Left lung (tissue), 10 donors: ENCODE data around the gene LDLRAD1. TPM values are rescaled to one million over a fixed set of nuclear protein-coding genes. Genes with fewer than 3 reads are reported as not detected.

Experiments
- ATAC-seq: fragments of 200-7000 bp; cut with Tn5 transposase; one replicate; pipeline ENCODE4 v1.9.1; 2020; ENCODE audit warnings: moderate library complexity
- DNase-seq, 4 donors: peaks; one replicate each; pipeline ENCODE4 v3.0.0-alpha.2; 2013 to 2020
- H3K27ac ChIP-seq, 2 donors: fragments of 200-600 bp; sonication (generic) in 1 of 2; one replicate each; pipeline versions ENCODE4 v1.5.0 to v1.8.0; 2020 to 2021
- H3K27me3 ChIP-seq, 2 donors: fragments of 200-600 bp; sonication (generic) in 1 of 2; one replicate each; pipeline versions ENCODE4 v1.5.0 to v1.8.0; 2020 to 2021
- H3K36me3 ChIP-seq, 2 donors: fragments of 200-600 bp; sonication (generic) in 1 of 2; one replicate each; pipeline versions ENCODE4 v1.5.0 to v1.8.0; 2020 to 2021
- H3K4me1 ChIP-seq, 2 donors: fragments of 200-600 bp; one replicate each; pipeline ENCODE4 v1.8.0; 2021
- H3K4me3 ChIP-seq, 2 donors: fragments of 200-600 bp; sonication (generic) in 1 of 2; one replicate each; pipeline versions ENCODE4 v1.5.0 to v1.8.0; 2020 to 2021; ENCODE audit warnings: mild to moderate bottlenecking in 1 of 2
- H3K9me3 ChIP-seq, 2 donors: fragments of 200-600 bp; sonication (generic) in 1 of 2; one replicate each; pipeline versions ENCODE4 v1.5.0 to v1.8.0; 2020 to 2021
- CTCF ChIP-seq, 2 donors: fragments of 200-600 bp; sonication (generic) in 1 of 2; IDR thresholded peaks; one replicate each; pipeline versions ENCODE4 v1.5.0 to v1.8.0; 2021; ENCODE audit warnings: antibody characterized with exemption in 2 of 2
- intact Hi-C, 2 donors: fragments of 100-400 bp; cut with DNase I; formaldehyde crosslinking; loops; one replicate each; pipeline versions ENCODE4 v1.11.2 to v1.14.2; 2022
- polyA plus RNA-seq, 6 donors: library from polyadenylated mRNA; unstranded; fragments of 120-200 nt; gene quantifications; one replicate each; pipeline ENCODE4 v1.2.1, GENCODE V29; 2013; ENCODE audit not compliant: insufficient read length in 6 of 6
- total RNA-seq, 2 donors: library from RNA; stranded (reverse); fragmentation: NEBNext Ultra II Directional; extraction: Animal tissue kit (Norgen Biotek cat#: 25700); gene quantifications; one replicate each; pipeline ENCODE4 v1.2.1, GENCODE V29; 2021
- donor health status: DM: no; HTN: yes; CAD: no.
- donor health status: DM: no; HTN: no; CAD: no.

Gene LDLRAD1
- total and polyA plus RNA-seq, 8 donors = 0.68 to 6.9 (median 3.9) TPM; not detected in 1

GRCh38 chr1:53967409-53968124 is 50.4 kb downstream of the LDLRAD1 start:
- no peak for ATAC-seq
- Histone ChIP-seq H3K4me3 (no peak overlapping the region), H3K4me1 (no peaks in the 10 kb centered on the region), H3K27ac (no peak overlapping the region), H3K9me3 (no peaks in the 10 kb centered on the region), H3K27me3 (no peaks in the 10 kb centered on the region), H3K36me3 (peaks cover 0 to 83% of the 10 kb centered on the region in 2 donors)
- no peak for DNase-seq
- no peak for TF ChIP-seq CTCF (IDR thresholded peaks at IDR 0.05)
- intact Hi-C loops = no loop called here

- peaks cover 0 to 91% of the 10 kb centered on the region in 2 donors for H3K36me3 ChIP-seq
- H3K9me3 ChIP-seq = no peaks in the 10 kb centered on the region
- no peak for TF ChIP-seq CTCF (IDR thresholded peaks at IDR 0.05)
- H3K27me3 ChIP-seq = no peaks in the 10 kb centered on the region
- H3K27ac ChIP-seq = no peak overlapping the region
- no peak for DNase-seq
- ATAC-seq = no peak
- no peak overlapping the region for H3K4me3 ChIP-seq
- no peaks in the 10 kb centered on the region for H3K4me1 ChIP-seq
- intact Hi-C loops = no loop called here
These were observed 51.2 kb downstream of the LDLRAD1 start for GRCh38 chr1:53966794-53967193.

- DNase-seq (no peak), ATAC-seq (no peak)
- Histone ChIP-seq H3K36me3 (peaks cover 0 to 84% of the 10 kb centered on the region in 2 donors), H3K27ac (no peak overlapping the region), H3K4me3 (no peak overlapping the region), H3K27me3 (no peaks in the 10 kb centered on the region), H3K4me1 (no peaks in the 10 kb centered on the region), H3K9me3 (no peaks in the 10 kb centered on the region)
- intact Hi-C loops = no loop called here
- TF ChIP-seq CTCF (IDR thresholded peaks at IDR 0.05) = no peak
These were observed 53.9 kb downstream of the LDLRAD1 start for GRCh38 chr1:53964109-53964508.

GRCh38 chr1:53963460-53963859 is 54.5 kb downstream of the LDLRAD1 start:
- H3K4me1 ChIP-seq = no peaks in the 10 kb centered on the region
- H3K4me3 ChIP-seq = no peak overlapping the region
- no peak for TF ChIP-seq CTCF (IDR thresholded peaks at IDR 0.05)
- no peak overlapping the region for H3K27ac ChIP-seq
- DNase-seq = no peak
- no peak for ATAC-seq
- H3K36me3 ChIP-seq = peaks cover 0 to 84% of the 10 kb centered on the region in 2 donors
- no peaks in the 10 kb centered on the region for H3K9me3 ChIP-seq
- intact Hi-C loops = no loop called here
- no peaks in the 10 kb centered on the region for H3K27me3 ChIP-seq

- Histone ChIP-seq H3K4me1 (peaks cover under 1 to 4% of the 10 kb centered on the region in 2 donors), H3K9me3 (no peaks in the 10 kb centered on the region), H3K27me3 (no peaks in the 10 kb centered on the region), H3K36me3 (peaks cover 0 to 74% of the 10 kb centered on the region in 2 donors), H3K27ac (no peak overlapping the region), H3K4me3 (no peak overlapping the region)
- no peak for TF ChIP-seq CTCF (IDR thresholded peaks at IDR 0.05)
- ATAC-seq (no peak), DNase-seq (no peak)
- intact Hi-C loops = no loop called here
These were observed 55.6 kb downstream of the LDLRAD1 start for GRCh38 chr1:53962395-53962794.
